Superior temporal gyrus (tissue), 1 donor: ENCODE measurements around the gene PRM3.

Source experiments
- DNase-seq: peaks from one replicate; pipeline ENCODE4 v3.0.0-alpha.2; 2016; ENCODE audit errors: extremely low spot score

The PRM3 gene

DNA sequence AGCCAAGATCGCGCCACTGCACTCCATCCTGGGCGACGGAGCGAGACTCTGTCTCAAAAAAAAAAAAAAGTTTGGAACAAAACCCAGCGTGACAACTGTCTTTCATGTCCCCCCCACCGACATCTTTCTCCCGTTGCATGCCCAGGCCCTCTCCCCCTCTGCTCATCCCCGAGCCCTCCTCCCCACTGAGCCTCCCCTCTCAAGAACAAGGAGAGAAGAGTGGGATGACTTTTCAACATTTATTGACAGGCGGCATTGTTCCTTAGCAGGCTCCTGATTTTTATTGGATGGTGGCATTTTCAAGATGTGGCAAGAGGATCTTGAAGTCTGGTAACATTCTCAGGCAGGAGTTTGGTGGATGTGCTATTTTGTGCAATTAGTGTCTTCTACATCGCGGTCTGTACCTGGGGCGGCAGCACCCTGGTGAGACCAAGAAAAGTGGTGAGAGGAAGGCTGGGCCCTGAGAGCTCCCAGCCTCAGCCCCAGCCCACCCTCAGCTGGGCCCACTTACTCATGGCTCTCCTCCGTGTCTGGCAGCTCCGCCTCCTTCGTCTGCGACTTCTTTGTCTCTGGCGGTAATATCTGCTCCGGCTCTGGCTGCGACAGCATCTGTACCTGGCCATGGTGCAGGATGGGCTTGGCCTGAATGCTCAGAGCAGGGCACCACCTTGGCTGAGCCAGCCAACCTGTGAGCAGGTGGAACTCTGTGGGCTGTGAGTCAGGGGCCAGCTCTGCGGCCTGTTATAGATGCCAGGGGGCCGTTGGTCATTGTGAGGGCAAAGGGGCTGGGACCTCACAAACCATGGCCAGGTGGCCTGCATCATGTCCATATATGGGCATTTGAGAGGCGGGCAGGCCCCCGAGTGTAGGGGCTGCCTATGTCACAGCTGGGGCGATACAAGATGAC, 7.4 kb upstream of the PRM3 start, which contains the start of gene PRM1:
PRM1 (minus strand) TSS at position 715 of the 907 bp plus-strand sequence; CDS start at position 623, 92 bp downstream.
- no peak for DNase-seq

DNA sequence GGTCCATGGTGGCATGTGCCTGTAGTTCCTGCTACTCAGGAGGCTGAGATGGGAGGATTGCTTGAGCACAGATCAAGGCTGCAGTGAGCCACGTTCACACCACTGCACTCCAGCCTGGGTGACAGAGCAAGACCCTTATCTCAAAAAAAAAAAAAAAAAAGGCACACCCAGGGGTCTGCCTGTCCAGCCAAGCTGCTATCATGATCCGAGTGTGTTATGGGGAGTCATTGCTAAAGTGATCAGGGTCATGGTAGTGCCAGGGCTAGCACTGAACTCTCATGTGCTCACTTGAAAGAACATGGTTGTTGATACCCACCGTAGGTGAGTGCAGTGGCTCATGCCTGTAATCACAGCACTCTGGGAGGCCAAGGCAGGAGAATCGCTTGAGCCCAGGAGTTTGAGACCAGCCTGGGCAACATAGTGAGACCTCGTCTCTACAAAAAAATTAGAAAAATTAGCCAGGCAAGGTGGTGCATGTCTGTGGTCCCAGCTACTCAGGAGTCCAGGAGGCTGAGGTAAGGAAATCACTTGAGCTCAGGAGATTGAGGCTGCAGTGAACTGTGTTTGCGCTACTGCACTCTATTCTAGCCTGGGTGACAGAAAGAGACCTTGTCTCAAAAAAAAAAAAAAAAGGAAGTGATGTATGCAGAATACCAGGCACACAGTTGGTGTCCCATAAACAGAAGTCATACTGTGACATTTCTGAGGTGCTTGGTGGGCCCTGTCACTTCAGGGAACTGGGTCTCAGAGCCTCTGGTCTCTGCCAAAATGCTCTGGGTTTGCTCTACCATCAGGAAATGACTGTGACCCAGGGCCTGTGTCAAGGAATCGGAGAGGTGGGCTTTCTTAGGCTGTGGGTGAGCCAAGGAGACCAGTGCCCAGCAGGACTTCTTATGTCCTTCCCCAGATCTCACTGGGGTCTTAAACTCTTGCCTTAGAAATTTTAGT, 5.5 kb upstream of the PRM3 start:
- no peak for DNase-seq

DNA sequence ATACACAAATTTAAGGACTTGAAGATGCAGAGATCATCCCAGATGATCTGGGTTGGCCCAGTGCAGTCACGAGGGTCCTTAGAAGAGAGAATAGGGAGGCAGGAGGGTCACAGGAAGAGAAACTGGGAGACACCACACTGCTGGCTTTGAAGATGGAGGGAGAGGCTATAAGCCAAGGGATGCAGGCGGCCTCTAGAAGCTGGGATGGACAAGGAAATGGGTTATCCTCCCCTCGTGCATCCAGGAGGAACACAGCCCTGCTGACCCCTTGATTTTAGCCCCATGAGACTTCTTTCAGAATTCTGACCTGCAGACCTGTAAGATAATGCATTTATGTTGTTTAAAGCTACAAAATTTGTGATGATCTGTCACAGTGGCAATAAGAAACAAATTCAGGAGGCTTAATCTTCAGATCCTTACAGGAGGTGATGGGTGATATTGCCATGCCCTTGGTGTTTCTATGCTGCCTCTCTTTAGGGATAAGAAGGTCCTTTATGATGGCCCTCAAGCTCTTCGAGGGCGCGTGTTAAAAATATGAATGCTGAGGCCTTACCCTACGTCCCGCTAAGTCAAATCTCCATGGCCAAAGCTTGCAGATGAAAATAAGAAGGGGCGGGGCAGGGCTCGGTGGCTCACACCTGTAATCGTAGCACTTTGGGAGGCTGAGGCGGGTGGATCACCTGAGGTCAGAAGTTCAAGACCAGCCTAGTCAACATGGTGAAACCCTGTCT, 4.3 kb upstream of the PRM3 start:
- DNase-seq = no peak

DNA sequence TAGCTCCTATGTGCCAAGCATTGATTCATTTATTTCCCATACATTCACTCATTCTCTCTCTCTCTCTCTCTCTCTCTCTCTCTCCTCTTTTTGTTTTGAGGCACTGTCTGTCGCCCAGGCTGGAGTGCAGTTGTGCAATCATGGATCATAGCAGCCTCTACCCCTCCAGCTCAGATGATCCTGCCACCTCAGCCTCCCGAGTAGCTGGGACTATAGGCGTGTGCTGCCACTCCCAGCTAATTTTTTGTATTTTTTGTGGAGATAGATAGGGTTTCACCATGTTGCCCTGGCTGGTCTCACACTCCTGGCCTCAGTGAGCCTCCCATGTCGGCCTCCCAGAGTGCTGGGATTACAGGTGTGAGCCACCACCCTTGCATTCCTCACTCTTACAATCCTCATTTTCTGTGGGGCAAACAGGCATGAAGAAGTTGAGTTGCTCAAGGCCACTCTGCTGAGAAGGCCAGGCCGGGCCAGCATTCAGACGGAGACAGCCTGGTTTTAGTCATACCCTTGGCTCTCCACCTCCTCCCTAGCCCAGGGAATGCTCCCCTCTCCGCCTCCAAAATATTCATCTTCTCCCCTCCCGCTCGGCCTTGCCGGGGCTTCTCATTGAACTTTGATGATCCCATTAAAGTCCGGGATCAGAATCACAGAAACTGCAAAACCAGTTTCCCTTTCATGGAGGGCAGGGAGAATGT, 3.6 kb upstream of the PRM3 start:
- DNase-seq = no peak

DNA sequence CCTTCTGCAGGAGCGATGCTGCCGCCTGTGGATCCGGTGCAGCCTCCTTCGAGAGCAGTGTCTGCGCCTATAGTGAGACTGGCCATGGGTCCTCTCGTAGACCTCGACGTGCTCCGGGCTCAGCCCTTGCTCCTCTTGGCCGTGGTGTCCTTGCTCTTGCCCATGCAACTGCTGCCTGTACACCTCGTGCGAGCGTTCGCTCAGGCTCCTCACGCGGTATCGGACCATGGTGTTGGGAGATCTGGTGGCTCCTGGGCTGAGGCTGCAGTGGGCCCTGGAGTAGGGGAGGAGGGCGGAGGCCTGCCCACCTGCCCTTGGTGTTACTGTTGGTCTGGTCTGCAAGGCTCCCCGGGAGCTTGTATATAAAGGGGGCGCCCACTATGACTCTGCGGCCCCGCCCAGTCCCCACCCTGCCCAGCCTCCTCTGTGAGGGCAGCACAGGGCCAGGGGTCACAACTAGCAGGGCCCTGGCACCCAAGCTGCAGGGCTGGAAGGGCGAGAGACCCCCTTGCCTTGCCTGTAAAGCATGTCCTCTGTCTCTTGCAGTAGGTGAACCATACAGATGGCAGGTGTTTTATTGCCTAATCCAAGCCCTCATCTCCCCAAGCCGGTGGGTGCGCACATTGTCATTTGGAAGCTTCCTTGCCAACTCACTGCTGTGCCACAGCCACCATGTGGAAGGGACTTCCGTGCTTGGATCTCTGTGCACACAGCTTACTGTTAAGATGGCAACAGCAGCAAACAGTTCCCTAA, 2.9 kb upstream of the PRM3 start, which contains the start of gene PRM2:
PRM2 (minus strand) TSS at position 338 of the 753 bp plus-strand sequence; CDS start at position 228, 110 bp downstream.
- DNase-seq = no peak

DNA sequence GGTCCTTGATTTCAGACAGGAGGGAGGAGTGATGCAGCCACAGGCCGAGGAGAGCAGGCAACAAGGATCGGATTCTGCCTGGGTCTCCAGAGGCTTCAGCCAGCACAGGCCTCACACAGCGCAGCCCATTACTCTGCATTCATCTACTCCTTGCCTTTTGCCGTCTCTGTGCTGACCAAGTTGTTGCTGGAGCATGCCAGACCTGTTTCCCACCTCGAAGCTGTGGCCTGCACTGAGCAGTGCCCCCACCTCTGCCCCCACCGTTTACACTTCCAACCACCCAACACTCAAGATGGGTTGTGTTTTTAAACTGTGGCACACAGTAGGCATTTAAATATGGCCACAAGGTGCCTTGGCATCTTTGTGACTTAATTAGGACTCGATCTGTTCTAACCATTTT, 1.5 kb upstream of the PRM3 start:
- no peak for DNase-seq

DNA sequence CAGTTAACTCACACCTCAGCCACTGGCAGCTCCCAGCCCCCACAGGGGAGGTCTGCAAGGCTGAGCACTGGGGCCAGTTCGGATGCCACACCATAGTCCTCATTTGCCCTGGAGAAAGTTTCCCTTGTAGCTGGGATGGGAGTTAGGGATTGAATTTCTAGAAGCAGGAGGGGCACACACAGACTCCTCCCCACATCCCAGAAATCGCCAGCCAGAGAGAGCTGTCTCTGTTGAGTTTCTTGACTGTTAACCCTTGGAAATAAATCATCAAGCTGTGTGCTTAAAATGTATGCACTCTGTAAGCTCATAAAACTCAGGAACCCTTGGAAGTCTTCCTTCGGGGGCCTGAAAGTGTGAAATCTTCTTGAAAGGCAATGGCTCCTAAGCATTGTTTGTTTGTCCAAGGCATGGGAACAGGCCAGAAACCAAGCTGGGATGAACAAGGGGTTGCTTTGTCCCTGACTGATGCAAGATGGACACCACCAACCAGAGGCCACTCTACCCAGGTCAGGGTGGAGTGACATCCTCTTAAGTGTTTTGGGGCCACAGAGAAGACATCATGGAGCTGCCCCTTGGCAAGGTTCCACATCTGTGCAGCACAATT, 394 bp upstream of the PRM3 start:
- DNase-seq = no peak

DNA sequence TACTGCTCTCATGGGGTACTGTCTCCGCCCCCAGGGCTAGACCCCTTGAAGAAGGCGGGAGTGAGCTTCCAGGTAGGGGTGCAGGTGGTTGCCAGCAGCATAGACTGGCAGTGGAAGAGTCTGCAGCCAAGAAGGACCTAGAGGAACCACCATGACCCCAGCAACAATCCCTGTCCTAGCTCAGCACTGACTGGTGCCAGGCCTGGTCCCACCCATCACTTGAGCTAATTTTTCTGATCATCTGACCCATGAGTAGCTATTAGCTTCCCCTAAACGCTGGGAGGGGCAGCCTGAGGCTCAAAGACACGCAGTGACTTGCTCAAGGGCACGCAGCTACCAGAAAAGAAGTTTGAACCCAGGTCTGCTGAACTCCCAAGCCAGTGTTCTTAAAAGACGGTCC, 945 bp downstream of the PRM3 start:
- DNase-seq = no peak

DNA sequence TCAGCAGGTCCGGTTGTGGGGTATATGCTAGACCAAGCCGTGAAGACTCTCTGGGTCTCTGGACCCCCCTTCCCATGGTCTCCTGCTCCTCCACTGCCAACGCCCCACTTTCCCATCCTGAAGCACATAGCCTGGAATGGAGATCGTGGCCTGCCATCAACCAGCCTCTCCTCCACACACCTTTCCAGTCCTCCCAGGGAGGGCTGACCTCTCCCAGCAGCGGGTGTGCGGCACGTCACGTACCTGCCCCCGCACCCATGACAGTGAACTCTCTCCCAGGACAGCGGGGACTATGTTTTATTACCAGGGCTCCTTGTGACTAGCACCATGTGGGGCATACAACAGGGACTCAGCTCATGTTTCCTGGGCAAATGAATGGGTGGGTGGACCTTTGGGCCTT, 1.8 kb downstream of the PRM3 start:
- no peak for DNase-seq

DNA sequence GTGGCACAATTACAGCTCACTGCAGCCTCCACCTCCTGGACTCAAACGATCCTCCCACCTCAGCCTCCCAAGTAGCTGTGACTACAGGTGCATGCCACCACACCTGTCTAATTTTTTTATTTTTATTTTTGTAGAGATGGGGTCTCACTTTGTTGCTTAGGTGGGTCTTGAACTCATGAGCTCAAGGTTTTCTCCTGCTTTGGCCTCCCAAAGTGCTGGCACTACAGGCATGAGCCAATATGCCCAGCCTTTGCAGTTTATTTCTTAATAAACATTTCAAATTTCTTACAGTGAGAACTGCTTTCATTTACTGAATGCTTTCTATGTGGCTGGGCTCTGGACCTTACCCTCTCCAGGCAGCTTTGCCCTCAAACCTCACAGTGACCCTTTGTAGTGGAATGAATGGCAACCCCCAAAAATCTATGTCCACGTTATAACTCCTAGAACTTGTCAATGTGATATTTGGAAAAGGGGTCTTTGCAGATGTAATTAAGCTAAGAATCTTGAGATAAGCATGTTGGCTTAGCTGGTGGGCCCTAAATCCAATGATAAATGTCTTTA, 2.7 kb downstream of the PRM3 start:
- DNase-seq = no peak

DNA sequence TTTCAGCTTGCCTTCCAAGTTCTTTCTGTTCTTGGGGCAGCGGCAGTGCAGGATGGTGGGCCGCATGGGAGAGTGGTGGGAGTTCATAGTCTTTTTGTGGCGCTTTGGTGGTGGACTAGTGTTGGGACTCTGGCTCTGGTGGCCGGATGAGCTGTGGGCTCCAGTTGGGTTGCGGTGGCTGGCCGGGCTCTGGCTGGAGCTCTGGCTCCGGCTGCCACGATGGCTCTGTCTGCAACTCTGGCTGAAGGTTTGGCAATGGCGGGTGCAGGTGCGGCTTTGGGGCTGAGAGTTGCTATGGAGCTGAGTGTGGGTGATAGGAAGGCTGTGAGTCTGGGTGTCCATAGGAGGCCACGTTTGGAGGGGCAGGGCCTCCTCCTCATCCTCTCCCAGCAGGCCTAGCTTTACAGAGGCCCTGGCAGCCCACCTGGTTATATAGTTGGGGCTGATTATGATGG, 4.5 kb downstream of the PRM3 start, which contains the start of gene TNP2:
TNP2 (minus strand) TSS at position 405 of the 455 bp plus-strand sequence; CDS start at position 342, 63 bp downstream.
- no peak for DNase-seq

DNA sequence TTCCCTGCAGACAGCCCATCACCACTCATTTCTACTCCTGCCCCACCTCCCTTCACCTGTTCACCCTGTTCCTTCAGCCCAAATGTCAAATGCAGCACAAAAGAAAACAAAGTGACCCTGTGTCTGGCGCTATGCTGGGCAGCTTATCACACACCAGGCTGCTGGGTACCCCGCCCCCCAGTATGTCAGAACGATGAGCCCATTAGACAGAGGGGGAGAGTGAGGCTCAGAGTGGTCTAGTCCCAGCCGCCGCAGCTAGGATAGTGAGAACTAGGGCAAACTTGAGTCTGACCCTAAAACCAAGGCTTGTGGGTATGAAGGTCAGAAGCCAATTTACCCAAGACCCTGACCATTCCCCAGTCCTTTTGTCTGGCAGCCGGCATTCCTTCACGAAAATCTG, 8.3 kb downstream of the PRM3 start:
- no peak for DNase-seq

DNA sequence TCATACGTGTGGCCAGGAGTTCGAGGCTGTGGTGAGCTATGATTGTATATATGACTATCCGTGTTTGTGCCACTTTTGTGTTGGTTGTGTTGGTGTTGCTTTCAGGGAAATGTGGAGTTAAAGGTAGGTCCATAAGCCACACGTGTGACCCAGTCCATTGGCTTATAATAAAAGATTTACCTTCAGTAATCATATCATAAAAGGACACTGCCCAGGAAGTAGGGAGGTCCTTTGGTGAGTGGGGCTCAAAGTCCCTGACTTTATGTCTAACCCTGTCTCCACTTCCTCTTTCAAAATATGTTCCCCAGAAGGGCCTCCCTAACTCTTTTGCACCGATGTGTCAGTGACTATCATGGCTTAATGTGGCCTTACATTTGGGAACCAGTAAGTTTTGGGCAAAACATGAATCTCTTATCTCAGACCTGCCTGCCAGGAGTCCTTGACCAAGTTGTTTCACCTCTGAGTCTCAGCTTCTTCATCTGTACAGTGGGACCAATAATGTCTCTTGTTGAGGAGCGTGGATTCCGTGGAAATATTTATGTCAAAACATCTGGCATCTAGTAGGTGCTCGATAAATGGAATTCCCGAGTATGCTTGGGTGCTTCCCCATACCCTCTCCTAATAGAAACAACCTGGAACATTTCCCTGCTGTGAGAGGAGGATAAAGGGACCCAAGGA, 9.1 kb downstream of the PRM3 start:
- DNase-seq = no peak

DNA sequence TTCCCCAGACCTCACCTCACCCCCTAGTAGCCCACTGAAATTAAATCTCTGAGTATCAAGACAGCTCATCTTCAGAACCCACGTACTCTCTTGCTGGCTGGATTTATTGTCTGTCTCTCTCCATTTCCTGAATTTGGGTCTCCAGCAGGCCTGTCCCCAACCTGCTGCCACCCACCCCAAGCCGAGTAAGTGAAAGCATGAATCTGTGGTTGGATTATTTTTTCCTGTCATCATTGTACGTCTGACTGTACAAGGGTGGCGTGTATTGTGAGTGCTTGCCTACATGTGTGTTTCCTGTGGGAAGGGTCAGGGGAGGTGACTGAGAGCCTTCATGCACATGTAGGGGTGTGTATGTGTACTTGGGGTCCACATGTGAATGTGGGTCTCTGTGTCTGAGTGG, 9.7 kb downstream of the PRM3 start:
- DNase-seq = no peak

DNA sequence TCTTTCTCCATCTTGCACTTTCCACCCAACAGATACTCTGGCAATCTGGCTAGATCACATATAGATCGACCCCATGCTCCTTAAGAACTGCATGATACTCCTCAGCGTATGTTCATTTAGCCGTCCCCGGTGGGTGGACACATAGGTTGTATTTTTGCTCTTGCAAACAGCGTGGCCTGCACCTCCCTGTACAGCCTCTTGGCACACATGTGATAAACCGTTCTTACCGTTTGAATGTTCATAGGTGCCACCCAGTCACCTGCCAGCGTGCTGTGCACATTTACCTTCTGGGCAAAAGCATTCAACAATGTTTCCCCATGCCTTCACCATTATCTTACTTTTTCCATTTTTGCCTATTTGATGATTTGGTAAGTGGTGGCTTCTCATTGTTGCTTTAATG, 10.5 kb downstream of the PRM3 start:
- DNase-seq = no peak

DNA sequence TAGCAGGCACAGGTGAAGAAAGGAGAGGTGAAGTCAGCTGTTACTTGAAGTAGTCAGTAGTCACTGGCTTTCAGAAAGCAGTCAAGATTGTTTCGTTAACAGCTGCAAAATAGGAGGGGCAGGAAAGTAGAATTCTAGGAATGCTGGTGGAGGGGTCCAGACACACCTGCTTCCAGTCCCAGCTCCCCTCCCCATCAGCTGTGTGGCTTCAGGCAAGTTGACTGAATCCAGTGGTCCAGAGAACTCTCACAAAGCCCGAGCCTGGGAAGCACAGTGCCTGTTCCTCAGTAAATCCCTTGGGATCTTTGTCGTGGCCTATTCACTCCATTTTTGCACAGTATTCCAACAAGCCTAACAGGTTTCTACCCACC, 12.8 kb downstream of the PRM3 start:
- DNase-seq = no peak

DNA sequence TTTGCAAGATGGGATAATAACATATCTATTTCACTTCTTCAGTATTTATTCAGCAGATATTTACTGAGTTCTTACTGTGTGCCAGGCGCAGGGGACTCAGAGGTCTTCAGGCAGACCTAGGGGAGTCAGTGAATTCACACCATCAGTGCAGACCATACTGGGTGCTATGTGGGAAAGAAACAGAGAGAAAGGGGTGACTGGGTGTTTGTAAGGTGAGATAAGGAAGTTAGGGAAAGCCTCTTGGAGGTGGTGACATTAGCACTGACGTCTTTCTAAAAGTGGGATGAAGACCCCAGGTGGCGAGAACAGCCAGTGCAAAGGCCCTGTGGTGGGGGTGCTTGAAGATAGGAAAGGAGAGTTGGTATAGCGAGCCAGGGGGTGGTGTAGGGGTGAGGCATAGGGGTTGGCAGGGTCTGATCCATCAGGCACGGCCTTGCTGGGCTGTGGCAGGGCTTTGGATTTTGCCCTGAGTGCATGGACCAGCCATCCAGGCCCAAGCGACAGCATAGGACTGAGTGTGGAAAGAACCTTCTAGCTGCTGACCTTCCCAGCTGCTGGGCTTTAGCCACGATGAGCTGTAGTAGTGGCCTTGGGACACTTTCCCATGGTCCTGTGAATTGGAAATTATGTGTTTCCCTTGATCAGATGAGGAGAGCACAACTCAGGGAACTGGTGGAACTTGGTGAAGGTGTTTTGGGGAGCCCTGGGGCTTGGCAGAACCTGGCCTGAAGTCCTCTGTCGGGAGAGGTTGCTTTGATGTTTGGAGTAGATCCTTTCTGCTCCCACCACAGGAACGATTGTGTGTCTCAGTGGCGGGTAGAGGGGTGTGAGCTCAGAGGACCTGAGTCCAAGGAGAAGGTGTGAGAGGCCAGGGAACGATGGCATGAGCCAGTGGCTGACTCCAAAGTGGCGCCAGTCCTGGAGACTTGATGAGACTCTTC, 13.5 kb downstream of the PRM3 start:
- no peak for DNase-seq
